Measurements from ENCODE around the gene SNX3.
"Not testable (repeated sequence)": the region's sequence is repeated elsewhere in the genome, so short reads cannot be mapped to it uniquely, and the experiment has no call there.

SNX3 gene

GRCh38 chr6:108294297-108294726, 33.5 kb upstream of the SNX3 start:
- Histone ChIP-seq H3K4me1 (ENCODE audit: insufficient read depth, low read length) (peaks cover 28% of the 10 kb centered on the region), H2AFZ (ENCODE audit: low read depth, low read length) (peak overlapping the region; percentile 95), H3K27ac (ENCODE audit: low read length) (peak overlapping the region; percentile 99), H3K36me3 (ENCODE audit: insufficient read depth, low read length) (no peaks in the 10 kb centered on the region), H3K79me2 (ENCODE audit: insufficient read depth, low read length) (peaks cover 39% of the 10 kb centered on the region), H3K27me3 (ENCODE audit: insufficient read depth, low read length, poor library complexity) (no peaks in the 10 kb centered on the region), H3K4me2 (ENCODE audit: insufficient read depth, low read length) (peak overlapping the region; percentile 75), H3K9me3 (ENCODE audit: insufficient read depth, low read length, severe bottlenecking) (no peaks in the 10 kb centered on the region), H3K9ac (ENCODE audit: low read depth, low read length) (peak overlapping the region; percentile 87), H3K4me3 (ENCODE audit: low read depth in 1 of 2, low read length in 2 of 2) (peak overlapping the region; percentile 70 to 74), H4K20me1 (ENCODE audit: insufficient read depth, low read length) (no peaks in the 10 kb centered on the region)
- no peak for TF ChIP-seq CTCF (IDR thresholded peaks at IDR 0.05; ENCODE audit: borderline replicate concordance, extremely low read depth, low read length, poor library complexity, severe bottlenecking)
- ATAC-seq (ENCODE audit: insufficient read depth, low read depth): peak; percentile 44
- no peak for DNase-seq

- Histone ChIP-seq H3K79me2 (ENCODE audit: insufficient read depth, low read length) (peaks cover 38% of the 10 kb centered on the region), H3K4me3 (ENCODE audit: low read depth in 1 of 2, low read length in 2 of 2) (peak overlapping the region; percentile 70 to 74), H3K9ac (ENCODE audit: low read depth, low read length) (peak overlapping the region; percentile 87), H3K4me1 (ENCODE audit: insufficient read depth, low read length) (peaks cover 28% of the 10 kb centered on the region), H4K20me1 (ENCODE audit: insufficient read depth, low read length) (no peaks in the 10 kb centered on the region), H3K9me3 (ENCODE audit: insufficient read depth, low read length, severe bottlenecking) (no peaks in the 10 kb centered on the region), H3K36me3 (ENCODE audit: insufficient read depth, low read length) (no peaks in the 10 kb centered on the region), H3K27ac (ENCODE audit: low read length) (peak overlapping the region; percentile 99), H3K4me2 (ENCODE audit: insufficient read depth, low read length) (peak overlapping the region; percentile 75), H2AFZ (ENCODE audit: low read depth, low read length) (peak overlapping the region; percentile 95), H3K27me3 (ENCODE audit: insufficient read depth, low read length, poor library complexity) (no peaks in the 10 kb centered on the region)
- DNase-seq (peak; percentile 12), ATAC-seq (ENCODE audit: insufficient read depth, low read depth) (no peak)
- TF ChIP-seq CTCF (IDR thresholded peaks at IDR 0.05; ENCODE audit: borderline replicate concordance, extremely low read depth, low read length, poor library complexity, severe bottlenecking): no peak
- TF ChIP-seq EZH2 (IDR thresholded peaks at IDR 0.05; ENCODE audit: borderline replicate concordance, low read depth, low read length, severe bottlenecking): no peak
Measured at GRCh38 chr6:108293527-108294296, 32.9 kb upstream of the SNX3 start.

GRCh38 chr6:108292561-108292960, 31.7 kb upstream of the SNX3 start:
- H2AFZ ChIP-seq (ENCODE audit: low read depth, low read length); H3K4me3 ChIP-seq (ENCODE audit: low read depth in 1 of 2, low read length in 2 of 2); H3K9ac ChIP-seq (ENCODE audit: low read depth, low read length); H4K20me1 ChIP-seq (ENCODE audit: insufficient read depth, low read length); H3K4me2 ChIP-seq (ENCODE audit: insufficient read depth, low read length); DNase-seq; H3K27me3 ChIP-seq (ENCODE audit: insufficient read depth, low read length, poor library complexity); H3K9me3 ChIP-seq (ENCODE audit: insufficient read depth, low read length, severe bottlenecking); H3K36me3 ChIP-seq (ENCODE audit: insufficient read depth, low read length); ATAC-seq (ENCODE audit: insufficient read depth, low read depth); H3K27ac ChIP-seq (ENCODE audit: low read length): not testable (repeated sequence)
- H3K79me2 ChIP-seq (ENCODE audit: insufficient read depth, low read length): peaks cover 34% of the 10 kb centered on the region
- peaks cover 23% of the 10 kb centered on the region for H3K4me1 ChIP-seq (ENCODE audit: insufficient read depth, low read length)

- TF ChIP-seq CTCF (IDR thresholded peaks at IDR 0.05; ENCODE audit: borderline replicate concordance, extremely low read depth, low read length, poor library complexity, severe bottlenecking) (no peak), EZH2 (IDR thresholded peaks at IDR 0.05; ENCODE audit: borderline replicate concordance, low read depth, low read length, severe bottlenecking) (no peak)
- no peak overlapping the region for H3K4me3 ChIP-seq (ENCODE audit: low read depth in 1 of 2, low read length in 2 of 2)
- H3K4me1 ChIP-seq (ENCODE audit: insufficient read depth, low read length): peaks cover 15% of the 10 kb centered on the region
- no peak overlapping the region for H3K9ac ChIP-seq (ENCODE audit: low read depth, low read length)
- no peaks in the 10 kb centered on the region for H4K20me1 ChIP-seq (ENCODE audit: insufficient read depth, low read length)
- no peaks in the 10 kb centered on the region for H3K36me3 ChIP-seq (ENCODE audit: insufficient read depth, low read length)
- ATAC-seq (ENCODE audit: insufficient read depth, low read depth) (no peak), DNase-seq (no peak)
- no peaks in the 10 kb centered on the region for H3K27me3 ChIP-seq (ENCODE audit: insufficient read depth, low read length, poor library complexity)
- H3K27ac ChIP-seq (ENCODE audit: low read length): no peak overlapping the region
- no peaks in the 10 kb centered on the region for H3K9me3 ChIP-seq (ENCODE audit: insufficient read depth, low read length, severe bottlenecking)
- H3K4me2 ChIP-seq (ENCODE audit: insufficient read depth, low read length): no peak overlapping the region
- H2AFZ ChIP-seq (ENCODE audit: low read depth, low read length): no peak overlapping the region
- peaks cover 21% of the 10 kb centered on the region for H3K79me2 ChIP-seq (ENCODE audit: insufficient read depth, low read length)
Measured at GRCh38 chr6:108291091-108291490, 30.3 kb upstream of the SNX3 start.

Measured in DND-41 (cell line).